Left lung (tissue), 10 donors: Measurements from ENCODE around the gene PRKD3. TPM values are rescaled to one million over a fixed set of nuclear protein-coding genes. Genes with fewer than 3 reads are reported as not detected.

Experiments
- ATAC-seq: fragments of 200-7000 bp; cut with Tn5 transposase; one replicate; pipeline ENCODE4 v1.9.1; 2020; ENCODE audit warnings: moderate library complexity
- DNase-seq, 4 donors: peaks; one replicate each; pipeline ENCODE4 v3.0.0-alpha.2; 2013 to 2020
- H3K27ac ChIP-seq, 2 donors: fragments of 200-600 bp; sonication (generic) in 1 of 2; one replicate each; pipeline versions ENCODE4 v1.5.0 to v1.8.0; 2020 to 2021
- H3K27me3 ChIP-seq, 2 donors: fragments of 200-600 bp; sonication (generic) in 1 of 2; one replicate each; pipeline versions ENCODE4 v1.5.0 to v1.8.0; 2020 to 2021
- H3K36me3 ChIP-seq, 2 donors: fragments of 200-600 bp; sonication (generic) in 1 of 2; one replicate each; pipeline versions ENCODE4 v1.5.0 to v1.8.0; 2020 to 2021
- H3K4me1 ChIP-seq, 2 donors: fragments of 200-600 bp; one replicate each; pipeline ENCODE4 v1.8.0; 2021
- H3K4me3 ChIP-seq, 2 donors: fragments of 200-600 bp; sonication (generic) in 1 of 2; one replicate each; pipeline versions ENCODE4 v1.5.0 to v1.8.0; 2020 to 2021; ENCODE audit warnings: mild to moderate bottlenecking in 1 of 2
- H3K9me3 ChIP-seq, 2 donors: fragments of 200-600 bp; sonication (generic) in 1 of 2; one replicate each; pipeline versions ENCODE4 v1.5.0 to v1.8.0; 2020 to 2021
- CTCF ChIP-seq, 2 donors: fragments of 200-600 bp; sonication (generic) in 1 of 2; IDR thresholded peaks; one replicate each; pipeline versions ENCODE4 v1.5.0 to v1.8.0; 2021; ENCODE audit warnings: antibody characterized with exemption in 2 of 2
- intact Hi-C, 2 donors: fragments of 100-400 bp; cut with DNase I; formaldehyde crosslinking; loops; one replicate each; pipeline versions ENCODE4 v1.11.2 to v1.14.2; 2022
- polyA plus RNA-seq, 6 donors: library from polyadenylated mRNA; unstranded; fragments of 120-200 nt; gene quantifications; one replicate each; pipeline ENCODE4 v1.2.1, GENCODE V29; 2013; ENCODE audit not compliant: insufficient read length in 6 of 6
- total RNA-seq, 2 donors: library from RNA; stranded (reverse); fragmentation: NEBNext Ultra II Directional; extraction: Animal tissue kit (Norgen Biotek cat#: 25700); gene quantifications; one replicate each; pipeline ENCODE4 v1.2.1, GENCODE V29; 2021
- donor health status: DM: no; HTN: yes; CAD: no.
- donor health status: DM: no; HTN: no; CAD: no.

Gene PRKD3
- total and polyA plus RNA-seq, 8 donors, result 36.2 to 65.8 (median 56.9) TPM

DNA sequence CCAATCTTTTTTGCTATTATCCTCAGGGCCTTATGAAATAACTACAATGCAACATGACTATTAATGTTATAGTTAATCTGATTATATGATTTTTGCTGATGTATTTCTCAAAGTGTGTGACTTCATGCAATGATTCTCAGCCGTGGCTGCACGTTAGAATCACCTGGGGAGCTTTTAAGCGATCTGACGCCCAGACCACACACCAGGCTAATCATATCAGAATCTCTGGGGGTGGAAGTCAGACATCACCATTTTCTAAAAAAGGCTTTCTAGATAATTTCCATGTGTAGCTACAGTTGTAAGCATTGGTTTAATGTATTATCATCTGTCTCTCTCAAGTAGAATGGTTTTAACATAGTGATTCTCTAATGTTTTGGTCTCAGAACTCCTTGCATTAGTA, 14.3 kb upstream of the PRKD3 start:
- Histone ChIP-seq H3K27ac (no peak overlapping the region), H3K4me3 (no peak overlapping the region), H3K4me1 (peaks cover 0 to 8% of the 10 kb centered on the region in 2 donors), H3K36me3 (no peaks in the 10 kb centered on the region), H3K9me3 (no peaks in the 10 kb centered on the region), H3K27me3 (no peaks in the 10 kb centered on the region)
- intact Hi-C loops, result no loop called here
- TF ChIP-seq CTCF (IDR thresholded peaks at IDR 0.05), result no peak
- ATAC-seq, result no peak
- no peak for DNase-seq

GRCh38 chr2:37337620-37338280, 13.1 kb upstream of the PRKD3 start:
- Histone ChIP-seq H3K27ac (no peak overlapping the region), H3K27me3 (no peaks in the 10 kb centered on the region), H3K36me3 (no peaks in the 10 kb centered on the region), H3K4me3 (no peak overlapping the region), H3K9me3 (no peaks in the 10 kb centered on the region), H3K4me1 (no peaks in the 10 kb centered on the region)
- DNase-seq, result no peak
- intact Hi-C loops, result no loop called here
- TF ChIP-seq CTCF (IDR thresholded peaks at IDR 0.05), result no peak
- no peak for ATAC-seq

DNA sequence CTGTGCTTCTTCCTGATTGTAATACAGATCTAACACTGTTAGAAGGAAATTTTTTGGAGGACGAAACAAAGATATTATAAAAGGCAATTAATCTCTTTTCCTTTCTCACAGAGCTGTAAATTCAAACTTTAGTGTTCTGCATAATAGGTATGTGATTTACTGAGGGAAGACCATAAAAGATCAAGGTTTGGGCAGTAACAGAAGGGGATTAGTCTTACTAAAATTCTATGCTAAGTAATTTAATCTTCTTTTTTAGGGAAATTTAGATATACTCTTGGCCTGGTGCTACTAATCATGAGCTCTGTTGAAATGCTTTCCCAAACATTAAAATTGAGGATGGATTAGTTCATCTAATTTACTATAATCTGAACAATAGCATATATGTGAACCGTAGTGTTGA, 11.0 kb upstream of the PRKD3 start:
- intact Hi-C loops, result no loop called here
- no peak for ATAC-seq
- Histone ChIP-seq H3K27ac (no peak overlapping the region), H3K9me3 (no peaks in the 10 kb centered on the region), H3K4me1 (no peaks in the 10 kb centered on the region), H3K4me3 (no peak overlapping the region), H3K27me3 (no peaks in the 10 kb centered on the region), H3K36me3 (no peaks in the 10 kb centered on the region)
- no peak for DNase-seq
- no peak for TF ChIP-seq CTCF (IDR thresholded peaks at IDR 0.05)

- no peak for TF ChIP-seq CTCF (IDR thresholded peaks at IDR 0.05)
- Histone ChIP-seq H3K9me3 (no peaks in the 10 kb centered on the region), H3K27ac (no peak overlapping the region), H3K36me3 (no peaks in the 10 kb centered on the region), H3K4me1 (no peaks in the 10 kb centered on the region), H3K4me3 (no peak overlapping the region), H3K27me3 (no peaks in the 10 kb centered on the region)
- ATAC-seq (no peak), DNase-seq (no peak)
- intact Hi-C loops, result no loop called here
These were observed 8.6 kb upstream of the PRKD3 start for GRCh38 chr2:37333256-37333655.

GRCh38 chr2:37332560-37332959, 7.9 kb upstream of the PRKD3 start:
- no peak for TF ChIP-seq CTCF (IDR thresholded peaks at IDR 0.05)
- ATAC-seq, result no peak

More at GRCh38 chr2:37332560-37332959, 7.9 kb upstream of the PRKD3 start:
- Histone ChIP-seq H3K4me3 (no peak overlapping the region), H3K27me3 (no peaks in the 10 kb centered on the region), H3K27ac (no peak overlapping the region), H3K4me1 (no peaks in the 10 kb centered on the region), H3K36me3 (no peaks in the 10 kb centered on the region), H3K9me3 (no peaks in the 10 kb centered on the region)
- DNase-seq, result no peak
- intact Hi-C loops, result no loop called here
